Prostate gland (tissue), 2 donors: ENCODE data around the gene BMAL1. TPM values are rescaled to one million over a fixed set of nuclear protein-coding genes. Genes with fewer than 3 reads are reported as not detected.

Experiments used
- DNase-seq: peaks from one replicate; pipeline ENCODE4 v3.0.0-alpha.2; 2019; ENCODE audit warnings: low spot score
- H3K27ac ChIP-seq, 2 donors: fragments of 200-600 bp; sonication (generic); 2 replicates each; pipeline ENCODE4 v1.5.1; 2017 to 2019
- H3K27me3 ChIP-seq: fragments of 200-600 bp; sonication (generic); replicated peaks from 2 replicates; pipeline ENCODE4 v1.5.1; 2019; ENCODE audit not compliant: insufficient read depth
- H3K36me3 ChIP-seq, 2 donors: fragments of 200-600 bp; sonication (generic); 1 replicate in 1 of 2; 2 replicates in 1 of 2; pipeline versions ENCODE4 v1.5.1 to v1.8.1; 2017 to 2019
- H3K4me1 ChIP-seq: fragments of 200-600 bp; sonication (generic); replicated peaks from 2 replicates; pipeline ENCODE4 v1.5.1; 2019
- H3K4me3 ChIP-seq, 2 donors: fragments of 200-600 bp; sonication (generic); 2 replicates each; pipeline ENCODE4 v1.5.1; 2017 to 2019
- H3K9me3 ChIP-seq: fragments of 200-600 bp; sonication (generic); 2 replicates; pipeline ENCODE4 v1.5.1; 2017
- CTCF ChIP-seq, 4 experiments: fragments of 200-600 bp in 2 of 4; fragments of 450-650 bp in 2 of 4; sonication (generic) in 2 of 4; IDR thresholded peaks; 1 replicate in 3 of 4; 2 replicates in 1 of 4; pipeline ENCODE4 v1.5.1; 2016 to 2019; ENCODE audit warnings: antibody characterized with exemption in 4 of 4, mild to moderate bottlenecking in 2 of 4, moderate library complexity in 2 of 4
- POLR2A ChIP-seq: fragments of 450-650 bp; IDR thresholded peaks from one replicate; pipeline ENCODE4 v1.6.1; 2016; ENCODE audit warnings: antibody characterized with exemption, mild to moderate bottlenecking
- POLR2AphosphoS5 ChIP-seq: sonication (generic); formaldehyde crosslinking; IDR thresholded peaks from one replicate; pipeline ENCODE4 v1.6.1; 2017; ENCODE audit warnings: antibody characterized with exemption
- whole genome bisulfite sequencing: methylation state at CpG from one replicate; pipeline ENCODE4 v1.1.5; 2018; 5-methylcytosine and 5-hydroxymethylcytosine counted together
- intact Hi-C: fragments of 100-400 bp; cut with DNase I; formaldehyde crosslinking; loops from one replicate; pipeline ENCODE4 v1.14.2; 2022
- total RNA-seq, 2 donors: library from RNA; depleted of rRNA; stranded (reverse); fragments of >200 nt; gene quantifications; one replicate each; pipeline ENCODE4 v1.1.0, GENCODE V29; 2016

Gene BMAL1
- total RNA-seq, 2 donors from 2014 or later: 19.4 to 38.1 TPM

DNA sequence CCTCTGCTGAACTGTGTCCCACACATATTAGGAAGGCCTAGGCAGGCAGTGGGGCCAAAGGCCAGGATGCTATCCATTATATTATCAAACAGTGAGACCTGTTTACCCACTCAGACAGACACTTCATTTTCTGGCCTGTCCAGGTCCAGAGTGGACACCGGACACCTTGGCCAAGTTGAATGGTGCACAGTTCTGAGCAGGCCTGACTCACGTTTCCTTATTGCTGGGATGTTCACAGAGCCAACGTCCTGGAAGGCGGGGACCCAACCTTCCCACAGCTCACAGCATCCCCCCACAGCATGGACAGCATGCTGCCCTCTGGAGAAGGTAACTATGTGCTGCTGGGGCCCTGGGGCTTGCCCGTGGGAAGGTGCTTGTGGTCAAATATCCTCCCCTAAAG is 98.8 kb downstream of the BMAL1 start:
- DNase-seq: no peak
- whole genome bisulfite sequencing: 70% methylated on average over 5 of the region's 5 CpGs
- no peaks in the 10 kb centered on the region for H3K9me3 ChIP-seq
- no peak overlapping the region for H3K27ac ChIP-seq
- H3K27me3 ChIP-seq: no peaks in the 10 kb centered on the region
- no peak overlapping the region for H3K4me3 ChIP-seq
- H3K4me1 ChIP-seq: no peaks in the 10 kb centered on the region
- H3K36me3 ChIP-seq: no peaks in the 10 kb centered on the region
- TF ChIP-seq POLR2AphosphoS5 (no peak), POLR2A (no peak), CTCF (IDR thresholded peaks at IDR 0.05) (no peak)
- intact Hi-C loops: no loop called here

GRCh38 chr11:13376838-13377237 is 99.2 kb downstream of the BMAL1 start:
- Histone ChIP-seq H3K4me3 (no peak overlapping the region), H3K27ac (no peak overlapping the region), H3K36me3 (no peaks in the 10 kb centered on the region), H3K4me1 (no peaks in the 10 kb centered on the region), H3K27me3 (no peaks in the 10 kb centered on the region), H3K9me3 (no peaks in the 10 kb centered on the region)
- intact Hi-C loops: no loop called here
- TF ChIP-seq CTCF (IDR thresholded peaks at IDR 0.05): no peak
- TF ChIP-seq POLR2A: no peak
- TF ChIP-seq POLR2AphosphoS5: no peak
- DNase-seq: no peak
- 97% methylated on average over 8 of the region's 8 CpGs for WGBS

DNA sequence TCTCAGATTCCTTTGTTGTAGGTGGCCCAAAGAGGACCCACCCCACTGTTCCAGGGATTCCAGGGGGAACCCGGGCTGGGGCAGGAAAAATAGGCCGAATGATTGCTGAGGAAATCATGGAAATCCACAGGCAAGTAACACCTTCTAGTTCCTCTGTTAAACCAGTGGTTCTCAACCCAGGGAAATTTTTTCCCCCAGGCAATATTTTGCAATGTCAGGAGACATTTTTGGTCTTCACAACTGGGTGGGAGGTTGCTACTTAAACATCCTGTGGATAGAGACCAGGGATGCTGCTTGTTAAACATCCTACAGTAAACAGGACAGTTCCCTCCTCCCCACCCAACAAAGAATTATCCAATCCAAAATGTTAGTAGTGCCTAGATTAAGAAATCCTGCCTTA is 100.7 kb downstream of the BMAL1 start:
- Histone ChIP-seq H3K27ac (no peak overlapping the region), H3K9me3 (no peaks in the 10 kb centered on the region), H3K4me3 (no peak overlapping the region), H3K4me1 (no peaks in the 10 kb centered on the region), H3K27me3 (no peaks in the 10 kb centered on the region), H3K36me3 (no peaks in the 10 kb centered on the region)
- DNase-seq: no peak
- intact Hi-C loops: no loop called here
- WGBS: 78% methylated on average over 2 of the region's 2 CpGs
- TF ChIP-seq POLR2AphosphoS5 (no peak), POLR2A (no peak), CTCF (IDR thresholded peaks at IDR 0.05) (no peak)

- Histone ChIP-seq H3K4me3 (no peak overlapping the region), H3K27me3 (no peaks in the 10 kb centered on the region), H3K9me3 (no peaks in the 10 kb centered on the region), H3K4me1 (no peaks in the 10 kb centered on the region), H3K36me3 (no peaks in the 10 kb centered on the region), H3K27ac (no peak overlapping the region)
- WGBS: 93% methylated on average over 2 of the region's 2 CpGs
- DNase-seq: no peak
- intact Hi-C loops: loop anchor here (10.0 kb wide), 1 partner anchor 84 kb away; the partner anchor contains the start of gene BTBD10
- TF ChIP-seq POLR2AphosphoS5 (no peak), POLR2A (no peak), CTCF (IDR thresholded peaks at IDR 0.05) (no peak)
These were observed 103.1 kb downstream of the BMAL1 start for GRCh38 chr11:13380731-13381130.

DNA sequence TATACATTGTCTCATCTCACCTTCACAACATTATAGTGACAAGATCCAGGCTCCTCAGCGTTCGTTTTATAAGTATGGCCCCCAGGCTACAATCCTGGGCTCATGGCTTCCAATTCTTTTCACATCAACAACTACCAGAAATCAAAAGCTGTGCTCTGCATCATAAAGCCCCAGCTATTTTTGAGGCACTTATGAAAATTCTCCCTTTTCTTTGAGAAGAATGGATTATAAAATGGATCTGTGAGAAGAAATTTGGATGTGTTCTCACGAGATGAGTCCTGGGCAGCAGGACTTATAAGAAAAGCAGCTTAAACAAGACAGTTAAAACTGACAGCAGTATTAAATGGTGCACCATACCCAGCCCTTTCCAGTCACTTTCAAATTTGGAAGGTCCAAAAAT is 105.2 kb downstream of the BMAL1 start:
- no peaks in the 10 kb centered on the region for H3K9me3 ChIP-seq
- no peaks in the 10 kb centered on the region for H3K4me1 ChIP-seq
- WGBS: 89% methylated on average over 3 of the region's 3 CpGs
- intact Hi-C loops: loop anchor here (10.0 kb wide), 1 partner anchor 82 kb away; the partner anchor contains the start of gene BTBD10
- H3K27me3 ChIP-seq: no peaks in the 10 kb centered on the region
- H3K4me3 ChIP-seq: no peak overlapping the region
- no peaks in the 10 kb centered on the region for H3K36me3 ChIP-seq
- no peak overlapping the region for H3K27ac ChIP-seq
- TF ChIP-seq POLR2AphosphoS5 (no peak), POLR2A (no peak), CTCF (IDR thresholded peaks at IDR 0.05) (no peak)
- DNase-seq: no peak
